Measurements from ENCODE around the gene IQGAP2. TPM values are rescaled to one million over a fixed set of nuclear protein-coding genes. Genes with fewer than 3 reads are reported as not detected.

Gene IQGAP2
- total RNA-seq, 1 experiment from 2014 or later = not detected

- no TSS peak for BruUV-seq (replicated peaks)
- no peak for TF ChIP-seq CTCF (conservative IDR thresholded peaks at IDR 0.05)
- no peak for TF ChIP-seq EZH2 (IDR thresholded peaks at IDR 0.05; ENCODE audit: low read depth)
- no peaks in the 10 kb centered on the region for H3K79me2 ChIP-seq (ENCODE audit: low read depth)
- ChIA-PET POLR2A (ENCODE audit: unreplicated experiment) (no interaction called here), CTCF (no interaction called here)
- H3K4me3 ChIP-seq = no peak overlapping the region
- no peak for DNase-seq
- H3K27ac ChIP-seq = no peak overlapping the region
- no peaks in the 10 kb centered on the region for H3K27me3 ChIP-seq (ENCODE audit: insufficient read depth, low read depth)
- no peaks in the 10 kb centered on the region for H3K36me3 ChIP-seq (ENCODE audit: low read depth)
- no peak overlapping the region for H2AFZ ChIP-seq
- H3K4me1 ChIP-seq (replicated peaks; ENCODE audit: insufficient read depth) = peaks cover 46% of the 10 kb centered on the region
- no peak overlapping the region for H3K4me2 ChIP-seq
- intact Hi-C loops (cut with micrococcal nuclease; ENCODE audit: unreplicated experiment) = no loop called here
- H3K9me3 ChIP-seq (ENCODE audit: insufficient read depth, low read depth) = no peaks in the 10 kb centered on the region
- peaks cover 10% of the 10 kb centered on the region; the same call in 1 of the 2 replicates for H3F3A ChIP-seq (ENCODE audit: insufficient read depth, low read depth)
- no peaks in the 10 kb centered on the region for H3K9me2 ChIP-seq (ENCODE audit: insufficient read depth)
- no peaks in the 10 kb centered on the region for H4K20me1 ChIP-seq (ENCODE audit: insufficient read depth)
Observed at GRCh38 chr5:76384189-76384588, 18.9 kb upstream of the IQGAP2 start.

- no peaks in the 10 kb centered on the region for H3K9me2 ChIP-seq (ENCODE audit: insufficient read depth)
- peaks cover 10% of the 10 kb centered on the region; the same call in 1 of the 2 replicates for H3F3A ChIP-seq (ENCODE audit: insufficient read depth, low read depth)
- BruUV-seq (replicated peaks) = no TSS peak
- no peaks in the 10 kb centered on the region for H3K36me3 ChIP-seq (ENCODE audit: low read depth)
- POLR2A ChIA-PET (ENCODE audit: unreplicated experiment) = no interaction called here
- H3K27me3 ChIP-seq (ENCODE audit: insufficient read depth, low read depth) = no peaks in the 10 kb centered on the region
- H3K79me2 ChIP-seq (ENCODE audit: low read depth) = no peaks in the 10 kb centered on the region
- DNase-seq = no peak
- no peaks in the 10 kb centered on the region for H4K20me1 ChIP-seq (ENCODE audit: insufficient read depth)
- TF ChIP-seq CTCF (conservative IDR thresholded peaks at IDR 0.05) (no peak), EZH2 (IDR thresholded peaks at IDR 0.05; ENCODE audit: low read depth) (no peak)
- H3K9me3 ChIP-seq (ENCODE audit: insufficient read depth, low read depth) = no peaks in the 10 kb centered on the region
- intact Hi-C loops (cut with micrococcal nuclease; ENCODE audit: unreplicated experiment) = no loop called here
- no peak overlapping the region for H3K4me3 ChIP-seq
- H2AFZ ChIP-seq = no peak overlapping the region
- no peak overlapping the region for H3K27ac ChIP-seq
- H3K4me1 ChIP-seq (replicated peaks; ENCODE audit: insufficient read depth) = peaks cover 46% of the 10 kb centered on the region
- CTCF ChIA-PET = no interaction called here
- no peak overlapping the region for H3K4me2 ChIP-seq
Observed at GRCh38 chr5:76384705-76385104, 18.4 kb upstream of the IQGAP2 start.

DNA sequence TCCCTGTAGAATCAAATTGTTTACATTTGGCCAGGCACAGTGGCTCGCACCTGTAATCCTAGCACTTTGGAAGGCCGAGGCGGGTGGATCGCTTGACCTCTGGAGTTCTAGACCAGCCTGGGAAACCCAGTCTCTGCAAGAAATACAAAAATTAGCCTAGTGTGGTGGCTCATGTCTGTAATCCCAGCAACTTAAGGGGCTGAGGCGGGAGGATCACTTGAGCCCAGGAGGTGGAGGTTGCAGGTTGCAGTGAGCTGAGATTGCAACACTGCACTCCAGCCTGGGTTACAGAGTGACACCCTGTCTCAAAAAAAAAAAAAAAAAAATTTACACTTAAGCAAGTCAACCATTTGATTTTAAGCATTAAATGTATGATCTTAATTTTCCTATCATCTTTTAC, 17.5 kb upstream of the IQGAP2 start:
- ChIA-PET POLR2A (ENCODE audit: unreplicated experiment) (interaction anchor here (0.7 kb wide), 1 partner anchor 12 kb away, joined by 30 read pairs; no protein-coding TSS in a partner anchor), CTCF (interaction anchor here (0.7 kb wide), 1 partner anchor 1243 kb away, joined by 11 read pairs; no protein-coding TSS in a partner anchor)
- BruUV-seq (replicated peaks) = no TSS peak

More for the DNA sequence above, 17.5 kb upstream of the IQGAP2 start:
- Histone ChIP-seq H2AFZ (no peak overlapping the region), H3K4me1 (replicated peaks; ENCODE audit: insufficient read depth) (peaks cover 51% of the 10 kb centered on the region), H3K9me2 (ENCODE audit: insufficient read depth) (no peaks in the 10 kb centered on the region), H3F3A (ENCODE audit: insufficient read depth, low read depth) (peaks cover 10% of the 10 kb centered on the region; the same call in 1 of the 2 replicates), H3K27me3 (ENCODE audit: insufficient read depth, low read depth) (no peaks in the 10 kb centered on the region), H3K36me3 (ENCODE audit: low read depth) (no peaks in the 10 kb centered on the region), H3K9me3 (ENCODE audit: insufficient read depth, low read depth) (no peaks in the 10 kb centered on the region), H3K27ac (no peak overlapping the region), H3K4me2 (no peak overlapping the region), H4K20me1 (ENCODE audit: insufficient read depth) (no peaks in the 10 kb centered on the region), H3K4me3 (no peak overlapping the region), H3K79me2 (ENCODE audit: low read depth) (no peaks in the 10 kb centered on the region)
- DNase-seq = no peak
- no peak for TF ChIP-seq CTCF (conservative IDR thresholded peaks at IDR 0.05)
- TF ChIP-seq EZH2 (IDR thresholded peaks at IDR 0.05; ENCODE audit: low read depth) = no peak
- intact Hi-C loops (cut with micrococcal nuclease; ENCODE audit: unreplicated experiment) = no loop called here
